ENCODE measurements around the gene ADIG.

ADIG gene

GRCh38 chr20:38581013-38581412 is at the start of gene ADIG:
Gene ADIG (plus strand): TSS chr20:38581197. CDS start chr20:38581251, 54 bp downstream.
- no peak for DNase-seq (ENCODE audit: low spot score)

- no peak for DNase-seq (ENCODE audit: low spot score)
Measured at GRCh38 chr20:38534756-38535155, 46.2 kb upstream of the ADIG start.

GRCh38 chr20:38536310-38536709 is 44.7 kb upstream of the ADIG start:
- DNase-seq (ENCODE audit: low spot score), result no peak

GRCh38 chr20:38537176-38537575 is 43.8 kb upstream of the ADIG start:
- DNase-seq (ENCODE audit: low spot score), result no peak

- no peak for DNase-seq (ENCODE audit: low spot score)
Measured at GRCh38 chr20:38538789-38539188, 42.2 kb upstream of the ADIG start.

GRCh38 chr20:38543014-38543906 is 37.7 kb upstream of the ADIG start:
- no peak for DNase-seq (ENCODE audit: low spot score)

GRCh38 chr20:38545771-38546170 is 35.2 kb upstream of the ADIG start:
- no peak for DNase-seq (ENCODE audit: low spot score)

GRCh38 chr20:38547288-38548085 is 33.5 kb upstream of the ADIG start:
- DNase-seq (ENCODE audit: low spot score), result no peak

GRCh38 chr20:38548356-38549083 is 32.5 kb upstream of the ADIG start:
- DNase-seq (ENCODE audit: low spot score), result no peak

- DNase-seq (ENCODE audit: low spot score), result no peak
Measured at GRCh38 chr20:38550274-38550673, 30.7 kb upstream of the ADIG start.

- peak; percentile 21 for DNase-seq (ENCODE audit: low spot score)
Measured at GRCh38 chr20:38551056-38551626, 29.9 kb upstream of the ADIG start.

GRCh38 chr20:38554986-38555385 is 26.0 kb upstream of the ADIG start:
- DNase-seq (ENCODE audit: low spot score), result no peak

GRCh38 chr20:38555395-38555794 is 25.6 kb upstream of the ADIG start:
- DNase-seq (ENCODE audit: low spot score), result no peak

GRCh38 chr20:38557174-38557573 is 23.8 kb upstream of the ADIG start:
- no peak for DNase-seq (ENCODE audit: low spot score)

- peak; percentile 93 for DNase-seq (ENCODE audit: low spot score)
Measured at GRCh38 chr20:38558596-38559360, 22.2 kb upstream of the ADIG start.

GRCh38 chr20:38559764-38560163 is 21.2 kb upstream of the ADIG start:
- DNase-seq (ENCODE audit: low spot score), result peak; percentile 23

GRCh38 chr20:38563802-38564431 is 17.1 kb upstream of the ADIG start:
- no peak for DNase-seq (ENCODE audit: low spot score)

GRCh38 chr20:38564680-38565079 is 16.3 kb upstream of the ADIG start:
- DNase-seq (ENCODE audit: low spot score), result no peak

GRCh38 chr20:38566036-38566598 is 14.9 kb upstream of the ADIG start:
- DNase-seq (ENCODE audit: low spot score), result no peak

- no peak for DNase-seq (ENCODE audit: low spot score)
Measured at GRCh38 chr20:38569747-38570525, 11.1 kb upstream of the ADIG start.
